Measurements from ENCODE around the gene CAPN9. TPM values are rescaled to one million over a fixed set of nuclear protein-coding genes. Genes with fewer than 3 reads are reported as not detected.
"Not testable (repeated sequence)": the region's sequence is repeated elsewhere in the genome, so short reads cannot be mapped to it uniquely, and the experiment has no call there.

Gene CAPN9, protein sequence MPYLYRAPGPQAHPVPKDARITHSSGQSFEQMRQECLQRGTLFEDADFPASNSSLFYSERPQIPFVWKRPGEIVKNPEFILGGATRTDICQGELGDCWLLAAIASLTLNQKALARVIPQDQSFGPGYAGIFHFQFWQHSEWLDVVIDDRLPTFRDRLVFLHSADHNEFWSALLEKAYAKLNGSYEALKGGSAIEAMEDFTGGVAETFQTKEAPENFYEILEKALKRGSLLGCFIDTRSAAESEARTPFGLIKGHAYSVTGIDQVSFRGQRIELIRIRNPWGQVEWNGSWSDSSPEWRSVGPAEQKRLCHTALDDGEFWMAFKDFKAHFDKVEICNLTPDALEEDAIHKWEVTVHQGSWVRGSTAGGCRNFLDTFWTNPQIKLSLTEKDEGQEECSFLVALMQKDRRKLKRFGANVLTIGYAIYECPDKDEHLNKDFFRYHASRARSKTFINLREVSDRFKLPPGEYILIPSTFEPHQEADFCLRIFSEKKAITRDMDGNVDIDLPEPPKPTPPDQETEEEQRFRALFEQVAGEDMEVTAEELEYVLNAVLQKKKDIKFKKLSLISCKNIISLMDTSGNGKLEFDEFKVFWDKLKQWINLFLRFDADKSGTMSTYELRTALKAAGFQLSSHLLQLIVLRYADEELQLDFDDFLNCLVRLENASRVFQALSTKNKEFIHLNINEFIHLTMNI
- not detected for total RNA-seq (ENCODE audit: insufficient read depth, low replicate concordance)

DNA sequence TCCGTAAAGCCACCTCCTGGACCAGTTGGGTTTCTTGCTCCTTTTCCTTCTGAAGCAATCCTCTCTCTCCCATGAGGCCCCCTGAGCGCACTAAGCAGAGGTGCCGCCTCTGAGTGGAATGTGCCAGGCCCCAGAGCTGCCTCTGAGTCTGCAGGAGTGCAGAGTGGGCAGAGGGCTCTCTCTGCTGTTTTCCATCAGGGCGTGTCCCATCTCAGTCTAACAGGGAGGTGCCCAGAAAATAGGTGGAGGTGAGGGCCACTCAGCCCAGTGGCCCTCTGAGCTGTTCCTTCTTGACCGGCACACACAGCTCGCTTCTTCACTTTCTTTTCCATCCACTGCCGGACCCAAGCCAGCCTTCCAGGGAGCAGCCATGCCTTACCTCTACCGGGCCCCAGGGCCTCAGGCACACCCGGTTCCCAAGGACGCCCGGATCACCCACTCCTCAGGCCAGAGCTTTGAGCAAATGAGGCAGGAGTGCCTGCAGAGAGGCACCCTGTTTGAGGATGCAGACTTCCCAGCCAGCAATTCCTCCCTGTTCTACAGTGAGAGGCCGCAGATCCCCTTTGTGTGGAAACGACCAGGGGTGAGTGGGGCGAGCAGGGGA, at the start of gene CAPN9:
CAPN9 (plus strand) TSS at position 262 of the 604 bp plus-strand sequence; CDS start at position 371, 109 bp downstream.
- peak; percentile 24 for DNase-seq (ENCODE audit: low spot score)

DNA sequence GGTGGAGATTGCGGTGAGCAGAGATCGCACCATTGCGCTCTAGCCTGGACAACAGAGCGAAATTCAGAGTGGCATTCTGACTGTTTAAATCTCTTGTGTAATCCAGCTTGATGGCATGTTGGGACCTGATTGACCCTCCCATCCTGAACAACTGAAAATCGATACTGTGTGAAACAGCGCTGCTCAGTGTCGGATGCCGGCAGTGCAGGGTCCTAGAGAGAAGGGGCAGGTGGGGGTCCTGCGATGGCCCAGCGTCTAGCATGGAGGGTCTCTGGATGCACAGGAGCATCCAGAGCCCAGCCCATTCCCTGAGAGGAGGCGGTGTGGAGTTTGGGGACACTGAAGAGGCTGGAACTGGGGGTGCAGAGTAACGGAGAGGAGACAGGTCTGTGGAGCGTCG, 49.1 kb upstream of the CAPN9 start:
- no peak for DNase-seq (ENCODE audit: low spot score)

DNA sequence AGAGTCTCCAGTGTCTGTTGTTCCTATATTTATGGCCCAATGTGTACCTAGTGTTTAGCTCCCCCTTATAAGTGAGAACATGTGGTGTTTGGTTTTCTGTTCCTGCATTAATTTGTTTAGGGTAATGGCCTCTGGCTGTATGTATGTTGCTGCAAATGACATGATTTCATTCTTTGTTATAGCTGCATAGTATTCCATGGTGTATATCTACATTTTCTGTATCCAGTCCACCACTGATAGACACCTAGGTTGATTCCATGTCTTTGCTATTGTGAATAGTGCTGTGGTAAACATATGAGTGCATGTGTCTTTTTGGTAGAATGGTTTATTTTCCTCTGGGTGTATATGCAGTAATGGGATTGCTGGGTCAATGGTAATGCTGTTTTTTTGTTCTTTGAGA, 48.2 kb upstream of the CAPN9 start:
- DNase-seq (ENCODE audit: low spot score) = not testable (repeated sequence)

DNA sequence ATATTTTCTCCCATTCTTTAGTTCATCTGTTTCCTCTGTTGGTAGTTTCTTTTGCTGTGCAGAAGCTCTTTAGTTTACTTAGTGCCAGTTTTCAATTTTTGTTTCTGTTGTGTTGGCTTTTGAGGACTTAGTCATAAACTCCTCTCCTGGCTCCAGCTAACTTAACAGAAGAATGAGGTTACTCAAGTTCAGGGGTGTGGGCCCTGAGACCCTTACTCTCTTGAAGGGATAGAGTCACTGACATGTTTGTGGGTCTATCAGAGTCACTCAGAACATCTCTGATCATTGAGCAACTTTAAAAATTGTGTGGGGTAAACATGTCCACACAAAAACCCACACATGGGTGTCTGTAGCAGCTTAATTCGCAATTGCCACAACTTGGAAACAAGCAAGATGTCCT, 47.5 kb upstream of the CAPN9 start:
- DNase-seq (ENCODE audit: low spot score) = no peak

DNA sequence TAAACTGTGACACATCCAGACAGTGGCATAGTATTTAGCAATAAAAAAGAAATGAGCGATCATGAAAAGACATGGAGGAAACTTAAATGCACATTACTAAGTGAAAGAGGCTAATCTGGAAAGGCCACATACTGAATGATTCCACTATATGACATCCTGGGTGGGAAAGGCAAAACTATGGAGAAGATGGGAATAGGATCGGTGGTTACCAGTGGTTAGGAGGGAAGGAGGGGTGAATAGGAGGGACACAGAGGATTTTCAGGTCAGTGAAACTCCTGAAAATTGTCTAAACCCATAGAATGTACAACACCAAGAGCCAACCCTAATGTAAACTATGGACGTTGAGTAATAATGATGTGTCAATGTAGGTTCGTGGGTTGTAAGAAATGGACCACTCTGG, 47.1 kb upstream of the CAPN9 start:
- no peak for DNase-seq (ENCODE audit: low spot score)

DNA sequence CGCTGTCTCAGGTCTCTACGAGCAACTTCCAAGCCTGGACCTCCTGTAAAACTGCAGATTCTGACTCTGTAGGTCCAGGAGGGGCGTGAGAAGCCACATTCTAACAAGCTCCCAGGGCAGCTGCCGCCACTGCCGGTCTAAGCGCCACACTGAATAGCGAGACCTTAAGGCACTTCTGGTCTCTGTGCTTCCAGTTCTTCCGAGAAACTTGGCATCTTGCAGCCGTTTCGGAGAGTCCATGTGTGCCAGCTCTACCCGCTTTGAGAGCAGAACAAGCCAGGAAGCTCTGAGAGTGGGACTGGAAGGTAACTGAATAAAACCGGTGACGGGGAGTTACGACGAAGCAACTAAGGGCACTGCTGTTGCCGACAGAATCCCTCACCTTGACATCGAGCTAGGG, 45.8 kb upstream of the CAPN9 start:
- no peak for DNase-seq (ENCODE audit: low spot score)

DNA sequence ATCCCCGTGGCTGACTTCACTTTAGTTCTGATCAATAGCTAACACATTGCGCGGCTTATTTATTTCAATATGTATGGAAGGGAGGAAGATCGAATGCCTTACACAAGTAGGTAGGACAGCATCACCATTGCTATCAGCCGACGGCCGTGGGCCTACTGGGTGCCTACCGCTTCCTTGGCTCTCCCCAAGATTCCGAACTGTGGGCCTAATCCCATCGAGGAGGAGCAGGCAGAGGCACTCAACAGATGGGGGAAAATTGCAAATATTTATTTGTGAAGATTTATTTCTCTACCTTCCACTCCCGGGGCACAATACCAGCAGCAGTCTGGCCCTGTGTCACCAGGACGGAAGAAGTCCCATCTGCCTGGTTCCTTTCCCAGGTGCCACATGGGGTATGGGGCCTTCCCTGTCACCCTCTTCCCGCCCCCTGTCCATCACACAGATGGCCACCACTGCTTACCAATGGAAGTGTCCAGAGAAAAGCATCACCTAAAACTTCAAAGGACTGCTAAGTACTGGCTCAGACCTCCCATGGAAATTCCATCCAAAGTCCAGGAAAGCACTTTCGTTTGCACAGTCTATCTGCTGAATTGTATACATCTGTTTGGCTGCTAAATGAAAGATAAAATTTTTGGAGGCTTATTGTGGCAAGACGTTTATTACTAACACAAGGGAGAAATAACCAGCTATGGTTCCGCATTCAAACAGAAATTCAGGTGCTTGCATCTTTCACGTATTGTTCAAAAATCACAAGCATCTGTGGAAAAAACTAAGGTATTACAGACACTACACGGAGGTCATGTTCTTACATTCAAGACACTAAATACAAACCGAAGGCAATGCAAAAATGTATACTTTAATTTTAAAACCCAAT, 45.1 kb upstream of the CAPN9 start:
- DNase-seq (ENCODE audit: low spot score) = no peak

DNA sequence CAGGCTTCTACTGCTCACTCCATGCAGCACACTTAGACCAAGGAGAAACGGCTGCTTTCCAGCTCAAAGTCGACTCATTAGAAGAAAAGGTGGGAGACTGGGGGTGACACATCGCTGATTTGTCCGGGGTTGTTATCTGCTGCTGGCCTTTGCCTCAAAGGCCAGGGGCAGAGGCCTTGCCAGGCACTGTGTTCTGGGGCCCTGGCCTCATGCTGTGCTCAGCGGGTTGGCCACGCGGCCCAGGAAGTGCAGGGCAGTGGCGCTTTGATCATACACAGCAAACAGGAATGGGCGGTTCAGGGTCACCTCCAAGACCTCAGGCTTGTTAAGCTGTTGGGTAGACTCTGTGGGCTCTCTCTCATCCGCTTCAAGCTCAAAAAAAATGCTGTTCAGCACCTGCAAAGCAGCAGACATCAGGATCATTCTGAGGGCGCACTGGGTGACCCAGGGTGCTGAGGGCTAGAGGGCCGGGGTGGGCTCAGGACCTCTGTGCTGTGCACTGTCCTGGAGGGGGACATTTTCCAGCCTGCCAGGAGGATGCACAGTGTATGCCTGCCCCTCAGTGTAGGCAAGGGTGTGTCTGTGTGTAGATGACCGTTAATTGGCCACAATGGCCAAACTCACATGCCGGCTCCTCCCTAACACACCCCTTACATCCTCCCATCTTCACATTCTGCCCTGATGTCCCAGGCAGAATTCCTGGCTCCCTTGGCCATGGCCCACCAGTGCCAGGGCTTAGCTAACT, 44.1 kb upstream of the CAPN9 start:
- no peak for DNase-seq (ENCODE audit: low spot score)

DNA sequence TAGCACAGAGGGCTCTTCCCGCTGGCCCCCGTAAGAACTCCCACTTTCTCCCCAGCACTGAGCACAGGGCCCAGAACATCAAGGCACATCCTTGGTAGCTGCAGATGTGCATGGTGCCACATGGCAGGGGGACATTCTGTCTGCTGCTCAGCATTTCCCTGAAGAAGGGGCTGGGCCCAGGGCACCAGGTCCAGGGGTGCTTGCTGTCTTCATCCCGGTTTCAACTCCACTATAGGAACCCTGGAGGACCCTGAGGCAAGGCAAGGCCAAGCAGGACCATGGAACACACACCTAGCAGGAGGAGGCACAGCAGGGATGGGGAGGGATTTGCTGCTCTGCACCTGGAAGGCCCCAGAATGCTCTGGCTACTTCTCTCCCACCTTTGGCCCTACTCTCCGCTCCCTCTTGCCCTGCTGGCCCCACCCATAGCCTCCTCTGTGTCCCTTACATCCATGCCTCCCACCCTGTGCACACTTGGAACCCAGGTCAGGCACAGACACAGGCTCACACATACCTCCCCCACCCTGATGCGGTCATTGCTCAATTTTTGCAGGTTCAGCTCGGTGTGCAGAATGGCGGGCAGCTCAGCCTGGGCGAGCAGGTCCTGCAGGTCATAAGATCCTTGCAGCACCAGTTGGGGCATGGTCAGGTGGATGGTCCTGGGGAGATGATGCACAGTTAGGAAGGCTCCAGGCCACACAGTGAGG, 43.4 kb upstream of the CAPN9 start:
- no peak for DNase-seq (ENCODE audit: low spot score)

DNA sequence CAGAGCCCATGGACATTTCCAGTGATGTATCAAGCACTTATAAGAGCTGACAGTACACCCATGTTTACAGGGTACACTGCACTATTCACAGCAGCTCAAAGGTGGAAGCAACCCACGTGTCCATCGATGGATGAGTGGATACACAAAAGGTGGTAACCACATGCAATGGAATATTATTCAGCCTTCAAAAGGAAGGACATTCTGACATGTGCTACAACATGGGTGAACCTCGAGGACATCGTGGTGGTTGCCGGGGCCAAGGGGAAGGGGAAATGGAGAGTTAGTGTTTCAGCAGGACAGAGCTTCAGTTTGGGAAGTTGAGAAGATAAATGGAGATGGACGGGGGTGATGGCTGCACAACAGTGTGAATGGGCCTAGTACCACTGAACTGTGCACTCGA, 42.4 kb upstream of the CAPN9 start:
- no peak for DNase-seq (ENCODE audit: low spot score)

DNA sequence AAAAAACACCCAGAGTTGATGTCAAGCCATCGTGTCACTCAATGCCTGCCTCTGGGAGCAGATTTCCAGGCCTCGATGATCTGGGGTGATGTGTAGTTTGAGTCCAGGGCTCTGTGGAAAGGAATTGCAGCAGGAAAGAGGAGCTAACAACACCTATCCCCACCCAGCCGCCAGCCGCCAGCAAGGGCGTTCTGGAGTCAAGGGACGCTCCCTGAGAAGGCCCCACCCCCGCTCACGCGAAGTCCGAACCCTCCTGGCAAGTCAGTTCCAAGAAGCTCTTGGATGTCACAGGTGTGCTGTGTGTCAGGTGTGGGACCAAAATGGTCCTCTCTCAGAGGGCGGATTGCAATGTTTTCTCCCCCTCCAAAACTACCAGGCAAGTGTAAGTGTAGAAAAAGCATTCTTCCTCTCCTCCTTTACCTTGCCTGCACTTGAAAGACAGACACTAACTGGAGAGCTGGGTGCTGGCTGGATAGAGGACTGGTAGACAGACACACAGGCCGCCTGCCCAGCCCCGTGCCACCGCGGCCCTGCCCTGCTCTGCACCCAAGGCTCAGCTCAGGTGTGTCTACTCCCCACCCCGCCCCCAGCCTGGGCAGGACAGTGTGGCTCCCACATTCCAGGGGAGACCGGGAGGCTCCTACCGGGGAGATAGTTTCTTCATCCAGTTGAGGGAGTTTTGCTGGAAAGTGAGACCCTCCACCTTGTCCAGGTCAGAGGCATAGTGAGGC, 41.7 kb upstream of the CAPN9 start:
- no peak for DNase-seq (ENCODE audit: low spot score)

DNA sequence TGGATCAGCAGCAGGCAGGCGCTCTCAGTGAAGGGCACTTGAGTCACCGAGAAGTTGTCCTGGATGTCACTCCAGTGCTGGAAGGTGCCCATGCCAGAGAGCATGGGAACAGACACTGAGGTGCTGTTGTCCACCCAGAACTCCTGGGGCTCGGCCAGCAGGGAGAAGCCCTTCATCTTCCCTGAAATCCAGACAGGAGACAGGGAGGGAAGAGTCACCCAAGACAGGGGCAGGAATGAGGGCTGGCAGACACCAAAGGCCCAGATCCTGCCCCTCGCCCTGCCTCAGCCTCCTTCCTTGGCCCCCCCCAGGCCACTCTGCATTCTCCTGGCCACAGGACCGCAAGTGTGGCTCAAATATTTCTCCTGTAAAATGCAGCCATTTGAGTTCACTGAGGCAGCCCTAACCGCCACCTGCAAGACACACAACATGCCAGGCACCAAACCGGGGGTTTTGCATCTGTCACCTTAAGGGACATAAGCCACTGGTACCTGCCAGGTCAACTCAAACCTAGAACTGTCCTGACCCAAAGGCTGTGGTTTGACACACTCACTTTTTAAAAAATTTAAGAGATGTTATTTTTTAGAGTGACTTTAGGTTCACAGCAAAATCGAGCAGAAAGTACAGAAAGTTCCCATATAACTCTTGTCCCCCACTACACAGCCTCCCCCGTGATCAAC, 41.0 kb upstream of the CAPN9 start:
- no peak for DNase-seq (ENCODE audit: low spot score)

DNA sequence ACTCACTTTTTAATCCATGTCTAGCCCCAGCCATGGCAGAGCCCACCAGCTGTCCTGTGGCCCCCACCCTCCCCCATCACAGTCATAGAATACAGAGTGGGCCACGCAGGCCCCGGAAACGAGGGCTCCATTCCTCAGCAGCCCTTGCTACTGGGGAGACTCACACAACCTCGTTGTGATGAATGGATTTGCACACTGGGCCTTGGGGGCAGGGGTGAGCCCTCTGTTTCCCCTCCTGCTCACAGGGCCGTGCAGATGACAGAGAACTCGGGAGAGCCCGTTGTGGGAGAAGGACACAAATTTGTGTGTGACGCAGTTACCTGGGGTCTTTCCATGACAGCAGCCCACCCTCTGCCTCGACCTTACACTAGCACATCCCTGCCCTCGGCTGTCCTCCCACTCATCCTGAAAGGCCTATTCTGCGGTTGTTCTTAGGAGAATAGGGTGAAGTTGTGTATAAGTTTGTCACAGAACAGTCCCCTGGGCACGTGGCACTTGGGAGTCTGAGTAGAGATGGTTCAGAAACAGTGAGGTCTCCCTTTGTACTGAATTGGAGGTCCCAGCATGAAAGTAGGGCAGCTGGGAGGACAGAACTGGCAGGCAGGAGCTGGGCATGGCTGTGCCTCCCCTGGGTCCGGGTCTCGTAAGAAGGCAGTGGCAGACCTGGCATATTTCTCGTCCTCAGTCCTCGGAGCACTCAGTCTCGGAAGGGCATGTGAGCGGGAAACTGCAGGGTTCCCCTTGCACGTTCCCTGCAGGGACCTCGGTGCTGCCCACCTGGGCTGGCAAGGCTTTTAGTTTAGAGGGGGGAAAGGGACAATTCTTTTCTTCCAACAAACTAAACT, 40.1 kb upstream of the CAPN9 start:
- no peak for DNase-seq (ENCODE audit: low spot score)

DNA sequence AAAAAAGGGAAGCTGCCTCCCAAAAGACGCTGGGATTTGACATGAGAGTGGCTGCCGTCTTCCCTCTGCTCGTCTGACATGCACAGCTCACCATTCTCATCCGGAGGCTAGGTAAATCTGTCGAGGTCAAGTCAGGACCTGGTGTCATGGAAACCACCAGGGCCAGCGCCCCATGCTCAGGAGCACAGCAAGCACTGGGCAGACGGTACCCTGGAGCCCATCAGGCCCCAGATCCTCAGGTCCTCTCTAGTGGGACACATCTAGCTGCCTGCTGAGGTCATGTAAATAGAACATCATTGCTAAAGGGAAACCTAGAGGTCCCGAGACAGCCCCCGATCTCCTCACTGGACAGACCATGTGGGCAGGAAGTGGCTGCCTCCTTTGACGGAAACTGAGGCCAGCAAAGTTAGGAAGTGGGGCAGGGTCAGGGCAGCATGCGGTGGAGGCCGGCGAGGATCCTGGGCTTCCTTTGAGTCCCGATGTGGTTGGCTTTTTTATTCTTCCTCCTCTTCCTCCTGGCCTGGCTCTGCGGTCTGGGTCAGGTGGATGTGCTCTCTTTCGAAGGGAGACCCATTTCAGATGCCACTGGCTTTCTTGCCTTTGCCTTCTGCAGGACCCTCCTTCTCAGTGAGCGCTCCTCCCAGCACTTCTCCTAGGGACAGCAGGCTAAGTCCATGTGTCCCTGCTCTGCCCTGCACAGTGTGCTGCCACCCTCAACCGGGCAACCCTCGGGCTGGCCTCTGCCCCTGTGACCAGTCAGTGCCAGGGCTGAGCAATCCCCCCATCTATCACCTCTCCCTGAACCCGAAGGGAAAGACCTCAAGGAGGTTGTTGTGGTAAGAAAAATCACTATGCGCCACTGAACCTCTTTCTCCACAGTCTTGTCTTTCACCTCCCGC, 39.2 kb upstream of the CAPN9 start:
- DNase-seq (ENCODE audit: low spot score) = no peak

DNA sequence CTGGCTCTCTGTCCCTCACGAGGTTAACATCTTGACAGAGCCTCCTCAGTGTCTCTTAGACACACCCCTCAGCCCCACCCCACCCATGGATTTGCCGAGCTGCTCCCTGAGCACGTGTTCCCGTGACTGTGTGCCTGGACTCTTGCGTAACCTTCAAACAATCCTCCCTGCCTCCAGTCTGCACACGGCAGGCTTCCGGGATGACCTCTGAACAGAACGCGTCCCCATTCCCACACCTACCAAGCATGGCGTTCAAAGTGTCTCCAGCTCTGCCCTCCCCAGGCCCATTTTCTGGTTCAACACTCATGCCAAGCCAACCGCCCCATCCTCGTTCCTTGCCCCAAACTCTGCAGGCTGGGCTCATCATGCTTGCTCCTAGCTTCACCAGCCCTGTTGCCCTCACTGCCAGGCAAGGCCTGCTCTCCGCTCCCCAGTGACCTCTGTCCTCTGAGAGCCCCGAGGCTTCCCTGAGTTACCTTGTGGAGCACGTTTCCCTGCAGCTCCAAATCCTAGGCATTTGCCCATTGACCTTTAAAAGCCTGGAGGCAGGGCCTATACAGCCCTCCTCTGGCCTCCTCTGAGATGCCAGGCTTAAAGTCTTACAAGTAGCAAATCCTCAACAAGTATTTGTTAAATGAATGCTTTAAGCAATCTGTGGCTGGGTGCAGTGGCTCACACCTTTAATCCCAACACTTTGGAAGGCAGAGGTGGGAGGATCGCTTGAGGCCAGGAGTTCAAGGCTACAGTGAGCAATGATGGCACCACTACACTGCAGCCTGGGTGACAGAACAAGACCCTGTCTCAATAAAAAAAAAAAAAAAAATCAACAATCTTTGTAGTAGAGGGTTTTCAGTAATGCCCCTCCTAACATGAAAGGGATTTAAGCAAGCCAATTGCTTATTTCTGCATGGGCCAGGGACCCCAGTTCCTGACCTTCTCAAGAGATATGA, 38.3 kb upstream of the CAPN9 start:
- DNase-seq (ENCODE audit: low spot score) = peak; percentile 14
